HFFc6 (cell line): Measurements from ENCODE around the gene CLDN14. TPM values are rescaled to one million over a fixed set of nuclear protein-coding genes. Genes with fewer than 3 reads are reported as not detected.

ENCODE experiments used
- DNase-seq: peaks from one replicate; pipeline ENCODE4 v3.0.0-alpha.2; 2018
- H3K27ac Mint-ChIP-seq: 2 replicates; pipeline ENCODE4 v1.8.0; 2020; ENCODE audit warnings: mild to moderate bottlenecking, mixed read lengths
- H3K27me3 Mint-ChIP-seq: 2 replicates; pipeline ENCODE4 v1.8.0; 2021; ENCODE audit warnings: mild to moderate bottlenecking, moderate library complexity, mixed read lengths; ENCODE audit not compliant: insufficient read depth
- H3K36me3 Mint-ChIP-seq: 2 replicates; pipeline ENCODE4 v1.8.0; 2021; ENCODE audit warnings: low read depth, mixed read lengths
- H3K4me1 Mint-ChIP-seq: 2 replicates; pipeline ENCODE4 v1.8.0; 2020; ENCODE audit warnings: low read depth, mixed read lengths
- H3K4me3 Mint-ChIP-seq: 2 replicates; pipeline ENCODE4 v1.8.0; 2020; ENCODE audit warnings: mild to moderate bottlenecking, moderate library complexity, mixed read lengths
- H3K9me3 Mint-ChIP-seq: 2 replicates; pipeline ENCODE4 v1.8.0; 2020; ENCODE audit warnings: mild to moderate bottlenecking, mixed read lengths
- CTCF ChIP-seq: fragments of 200-600 bp; sonication (generic); IDR thresholded peaks from 2 replicates; pipeline ENCODE4 v1.5.0; 2021; ENCODE audit warnings: antibody characterized with exemption, mild to moderate bottlenecking
- total RNA-seq, 6 experiments: library from RNA; stranded (reverse); fragmentation: NEBNext Ultra II Directional; extraction: Animal tissue kit (Norgen Biotek cat#: 25700); gene quantifications; 2 replicates in 1 of 6; 3 replicates in 5 of 6; pipeline ENCODE4 v1.2.3, GENCODE V29; 2021

CLDN14 gene
- total RNA-seq, 6 experiments from 2014 or later: 0.14 to 0.17 TPM; not detected in 4

GRCh38 chr21:36451506-36451905, 28.4 kb downstream of the CLDN14 start:
- Mint-ChIP-seq H3K9me3 (no peaks in the 10 kb centered on the region), H3K27ac (no peak overlapping the region), H3K27me3 (no peaks in the 10 kb centered on the region), H3K36me3 (no peaks in the 10 kb centered on the region), H3K4me1 (peaks cover 15% of the 10 kb centered on the region), H3K4me3 (no peak overlapping the region)
- no peak for TF ChIP-seq CTCF
- DNase-seq: no peak

GRCh38 chr21:36450511-36450910, 29.4 kb downstream of the CLDN14 start:
- no peak for TF ChIP-seq CTCF
- no peak overlapping the region for H3K27ac Mint-ChIP-seq
- no peaks in the 10 kb centered on the region for H3K9me3 Mint-ChIP-seq
- H3K36me3 Mint-ChIP-seq: no peaks in the 10 kb centered on the region
- H3K27me3 Mint-ChIP-seq: no peaks in the 10 kb centered on the region
- DNase-seq: peak; percentile 17
- no peak overlapping the region for H3K4me3 Mint-ChIP-seq
- H3K4me1 Mint-ChIP-seq: peaks cover 15% of the 10 kb centered on the region

- peaks cover 10% of the 10 kb centered on the region for H3K4me1 Mint-ChIP-seq
- H3K27me3 Mint-ChIP-seq: no peaks in the 10 kb centered on the region
- no peak for DNase-seq
- no peak for TF ChIP-seq CTCF
- no peaks in the 10 kb centered on the region for H3K9me3 Mint-ChIP-seq
- H3K27ac Mint-ChIP-seq: no peak overlapping the region
- no peaks in the 10 kb centered on the region for H3K36me3 Mint-ChIP-seq
- H3K4me3 Mint-ChIP-seq: no peak overlapping the region
Measured at GRCh38 chr21:36446301-36446700, 33.6 kb downstream of the CLDN14 start.

- Mint-ChIP-seq H3K27me3 (no peaks in the 10 kb centered on the region), H3K27ac (no peak overlapping the region), H3K4me1 (peaks cover 17% of the 10 kb centered on the region), H3K9me3 (no peaks in the 10 kb centered on the region; the same call in 1 of the 2 replicates), H3K4me3 (no peak overlapping the region), H3K36me3 (peaks cover 4% of the 10 kb centered on the region; the same call in 1 of the 2 replicates)
- no peak for TF ChIP-seq CTCF
- DNase-seq: no peak
Measured at GRCh38 chr21:36441715-36442114, 38.2 kb downstream of the CLDN14 start.

GRCh38 chr21:36437745-36438128, 42.2 kb downstream of the CLDN14 start:
- peaks cover 4% of the 10 kb centered on the region; the same call in 1 of the 2 replicates for H3K36me3 Mint-ChIP-seq
- no peak overlapping the region for H3K27ac Mint-ChIP-seq
- TF ChIP-seq CTCF: no peak
- peak; percentile 69 for DNase-seq
- peaks cover 18% of the 10 kb centered on the region for H3K4me1 Mint-ChIP-seq
- no peaks in the 10 kb centered on the region; the same call in 1 of the 2 replicates for H3K9me3 Mint-ChIP-seq
- H3K4me3 Mint-ChIP-seq: peak overlapping the region; percentile 31; the same call in 1 of the 2 replicates
- no peaks in the 10 kb centered on the region; the same call in 1 of the 2 replicates for H3K27me3 Mint-ChIP-seq
